ENCODE measurements around the gene ARHGEF37. TPM values are rescaled to one million over a fixed set of nuclear protein-coding genes. Genes with fewer than 3 reads are reported as not detected.

The ARHGEF37 gene
- total RNA-seq, 4 donors from 2014 or later, result 36.4 to 76.5 (median 59.0) TPM

- peak overlapping the region; percentile 97 for H3K4me3 ChIP-seq (ENCODE audit: low read depth, poor library complexity, severe bottlenecking)
- TF ChIP-seq POLR2A (IDR thresholded peaks at IDR 0.05) (no peak), CTCF (IDR thresholded peaks at IDR 0.05) (no peak)
- no peak for DNase-seq (ENCODE audit: low spot score in 2 of 2)
- 1% methylated on average over 25 of the region's 25 CpGs for WGBS, 2 donors
- intact Hi-C loops (cut with DNase I; ENCODE audit: low total_unique reads), result loop anchor here (5.0 kb wide), 1 partner anchor 107 kb away; no protein-coding TSS in a partner anchor
Observed at GRCh38 chr5:149549461-149550267, 31.6 kb upstream of the ARHGEF37 start.

GRCh38 chr5:149550268-149550583, 31.1 kb upstream of the ARHGEF37 start:
- WGBS, 2 donors, result 0 to 1% methylated on average over 12 of the region's 12 CpGs
- DNase-seq (ENCODE audit: low spot score in 2 of 2), result no peak
- H3K4me3 ChIP-seq (ENCODE audit: low read depth, poor library complexity, severe bottlenecking), result peak overlapping the region; percentile 97
- intact Hi-C loops (cut with DNase I; ENCODE audit: low total_unique reads), result loop anchor here (5.0 kb wide), 1 partner anchor 108 kb away; no protein-coding TSS in a partner anchor
- TF ChIP-seq CTCF (IDR thresholded peaks at IDR 0.05), result no peak
- no peak for TF ChIP-seq POLR2A (IDR thresholded peaks at IDR 0.05)

GRCh38 chr5:149550594-149551226, 30.6 kb upstream of the ARHGEF37 start:
- peak in 1 of 2 donors; percentile 91 for DNase-seq (ENCODE audit: low spot score in 2 of 2)
- 0 to 1% methylated on average over 31 to 40 of the region's 40 CpGs for WGBS, 2 donors
- no peak for TF ChIP-seq CTCF (IDR thresholded peaks at IDR 0.05)
- no peak for TF ChIP-seq POLR2A (IDR thresholded peaks at IDR 0.05)
- intact Hi-C loops (cut with DNase I; ENCODE audit: low total_unique reads), result loop anchor here (5.0 kb wide), 1 partner anchor 108 kb away; no protein-coding TSS in a partner anchor
- peak overlapping the region; percentile 97 for H3K4me3 ChIP-seq (ENCODE audit: low read depth, poor library complexity, severe bottlenecking)

GRCh38 chr5:149551227-149552037, 29.9 kb upstream of the ARHGEF37 start, which contains the start of gene CSNK1A1:
CSNK1A1 (minus strand) TSS chr5:149551439; CDS start chr5:149550964, 475 bp downstream.
- H3K4me3 ChIP-seq (ENCODE audit: low read depth, poor library complexity, severe bottlenecking), result peak within 1 kb of the TSS; percentile 97
- DNase-seq (ENCODE audit: low spot score in 2 of 2), result peak; percentile 97 to 100
- WGBS, 2 donors, result 1% methylated on average over 23 to 31 of the region's 67 CpGs
- intact Hi-C loops (cut with DNase I; ENCODE audit: low total_unique reads), result loop anchor here (5.0 kb wide), 1 partner anchor 109 kb away; no protein-coding TSS in a partner anchor
- TF ChIP-seq POLR2A (IDR thresholded peaks at IDR 0.05) (peak in 1 of 2 donors; percentile 71), CTCF (IDR thresholded peaks at IDR 0.05) (peak in 1 of 3 donors; percentile 79)

- intact Hi-C loops (cut with DNase I; ENCODE audit: low total_unique reads), result loop anchor here (5.0 kb wide), 1 partner anchor 110 kb away; no protein-coding TSS in a partner anchor
- DNase-seq (ENCODE audit: low spot score in 2 of 2), result no peak
- WGBS, 2 donors, result 28 to 33% methylated on average over 6 of the region's 6 CpGs
- peak overlapping the region; percentile 21 for H3K4me3 ChIP-seq (ENCODE audit: low read depth, poor library complexity, severe bottlenecking)
- no peak for TF ChIP-seq CTCF (IDR thresholded peaks at IDR 0.05)
- no peak for TF ChIP-seq POLR2A (IDR thresholded peaks at IDR 0.05)
Observed at GRCh38 chr5:149552038-149552494, 29.2 kb upstream of the ARHGEF37 start.
